ENCODE data around the gene ENOSF1. TPM values are rescaled to one million over a fixed set of nuclear protein-coding genes. Genes with fewer than 3 reads are reported as not detected.

Gene ENOSF1
- total and polyA plus RNA-seq, 2 of the 13 experiments (the other 11 are each of a cell fraction or from before 2014, with no cell fraction given) = 37.6 to 40.1 TPM

- TF ChIP-seq CEBPZ (IDR thresholded peaks at IDR 0.05; ENCODE audit: low read length) (no peak), SMAD1 (CRISPR knock-in tag; IDR thresholded peaks at IDR 0.05; ENCODE audit: borderline replicate concordance, low read depth) (no peak), ZNF432 (CRISPR knock-in tag; IDR thresholded peaks at IDR 0.05; ENCODE audit: borderline replicate concordance) (no peak), FIP1L1 (IDR thresholded peaks at IDR 0.05; ENCODE audit: borderline replicate concordance, insufficient read depth, low read depth, low read length) (no peak), ZNF543 (CRISPR knock-in tag; IDR thresholded peaks at IDR 0.05) (no peak), NFKB2 (CRISPR knock-in tag; IDR thresholded peaks at IDR 0.05; ENCODE audit: borderline replicate concordance) (peak; percentile 14; the same call in 1 of the 2 replicates), AGO2 (optimal IDR thresholded peaks at IDR 0.05; ENCODE audit: low read depth, low read length) (no peak), ZNF556 (CRISPR knock-in tag; IDR thresholded peaks at IDR 0.05; ENCODE audit: borderline replicate concordance) (peak; percentile 24; the same call in 1 of the 2 replicates), CERS6 (CRISPR knock-in tag; IDR thresholded peaks at IDR 0.05) (no peak), SNAI1 (CRISPR knock-in tag; IDR thresholded peaks at IDR 0.05; ENCODE audit: borderline replicate concordance) (no peak), ATM (IDR thresholded peaks at IDR 0.05; ENCODE audit: borderline replicate concordance) (no peak), BRCA1 (CRISPR knock-in tag; IDR thresholded peaks at IDR 0.05) (no peak), MLX (CRISPR knock-in tag; IDR thresholded peaks at IDR 0.05) (no peak), CREM (IDR thresholded peaks at IDR 0.05) (peak; percentile 57), CREM (CRISPR knock-in tag; IDR thresholded peaks at IDR 0.05) (no peak), NR2F1 (CRISPR knock-in tag; IDR thresholded peaks at IDR 0.05) (no peak), CEBPB (IDR thresholded peaks at IDR 0.05; ENCODE audit: borderline replicate concordance, low read depth, low read length) (peak; percentile 12; the same call in 1 of the 2 replicates), HDAC6 (IDR thresholded peaks at IDR 0.05; ENCODE audit: low read depth, low read length) (no peak), THAP7 (CRISPR knock-in tag; IDR thresholded peaks at IDR 0.05) (no peak), DR1 (CRISPR knock-in tag; IDR thresholded peaks at IDR 0.05) (no peak), THRA (CRISPR knock-in tag; IDR thresholded peaks at IDR 0.05; ENCODE audit: borderline replicate concordance) (no peak), NR1H2 (CRISPR knock-in tag; IDR thresholded peaks at IDR 0.05; ENCODE audit: borderline replicate concordance, low read depth) (no peak)
Measured at GRCh38 chr18:711657-712400, 601 bp downstream of the ENOSF1 start (continued).

All from HepG2 (cell line).